ENCODE measurements around the gene ADAMTS17. TPM values are rescaled to one million over a fixed set of nuclear protein-coding genes. Genes with fewer than 3 reads are reported as not detected.

ADAMTS17 gene
- total RNA-seq, 1 experiment from 2014 or later = 1.5 TPM

DNA sequence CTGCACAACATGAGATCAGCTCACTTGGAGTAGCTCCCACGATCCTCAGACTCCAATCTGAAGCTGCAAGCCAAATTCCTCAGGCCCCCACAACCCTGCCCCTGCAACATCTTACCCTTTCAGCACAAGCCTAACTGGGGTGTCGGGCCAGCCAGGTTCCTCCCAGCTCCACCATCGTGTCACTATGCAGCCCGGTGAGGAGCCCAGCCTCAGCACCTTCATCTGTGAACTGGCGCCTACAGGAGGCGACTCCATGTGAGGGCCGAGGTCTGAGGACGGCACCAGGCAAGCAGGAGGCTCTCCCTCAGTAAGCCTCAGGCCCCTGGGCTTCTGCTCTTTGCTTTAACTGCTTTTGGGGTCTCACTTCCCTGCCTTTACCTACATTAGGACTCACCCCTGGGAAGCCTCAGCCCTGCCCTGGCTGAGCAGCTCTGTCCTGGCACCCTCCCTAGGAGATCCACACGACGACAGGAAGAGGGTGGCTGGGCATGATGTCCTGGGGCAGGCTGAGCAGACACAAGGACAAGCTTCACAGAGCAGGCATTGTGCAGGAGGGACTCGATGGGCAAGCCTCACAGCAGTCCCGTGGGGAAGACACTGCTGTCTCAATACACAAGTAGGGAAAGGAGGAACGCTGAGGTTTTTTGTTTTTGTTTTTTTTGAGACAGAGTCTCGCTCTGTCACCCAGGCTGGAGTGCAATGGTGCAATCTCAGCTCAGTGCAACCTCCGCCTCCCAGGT is 104.6 kb downstream of the ADAMTS17 start:
- no peak for DNase-seq
- H3K27me3 ChIP-seq (replicated peaks; ENCODE audit: control insufficient read depth, insufficient read depth, low read length) = no peaks in the 10 kb centered on the region
- intact Hi-C loops (cut with micrococcal nuclease; ENCODE audit: unreplicated experiment) = no loop called here
- H3K36me3 ChIP-seq (ENCODE audit: control insufficient read depth, insufficient read depth, low read length) = no peaks in the 10 kb centered on the region
- Mint-ChIP-seq H3K4me3 (ENCODE audit: unreplicated experiment) (no peak overlapping the region), H3K36me3 (ENCODE audit: insufficient read depth, unreplicated experiment) (no peaks in the 10 kb centered on the region), H3K27ac (ENCODE audit: unreplicated experiment) (no peak overlapping the region), H3K9me3 (ENCODE audit: unreplicated experiment) (no peaks in the 10 kb centered on the region), H3K27me3 (ENCODE audit: insufficient read depth, unreplicated experiment) (no peaks in the 10 kb centered on the region), H3K4me1 (ENCODE audit: low read depth, unreplicated experiment) (no peaks in the 10 kb centered on the region)
- H3K9me3 ChIP-seq = no peaks in the 10 kb centered on the region
- TF ChIP-seq, protein P1, sequence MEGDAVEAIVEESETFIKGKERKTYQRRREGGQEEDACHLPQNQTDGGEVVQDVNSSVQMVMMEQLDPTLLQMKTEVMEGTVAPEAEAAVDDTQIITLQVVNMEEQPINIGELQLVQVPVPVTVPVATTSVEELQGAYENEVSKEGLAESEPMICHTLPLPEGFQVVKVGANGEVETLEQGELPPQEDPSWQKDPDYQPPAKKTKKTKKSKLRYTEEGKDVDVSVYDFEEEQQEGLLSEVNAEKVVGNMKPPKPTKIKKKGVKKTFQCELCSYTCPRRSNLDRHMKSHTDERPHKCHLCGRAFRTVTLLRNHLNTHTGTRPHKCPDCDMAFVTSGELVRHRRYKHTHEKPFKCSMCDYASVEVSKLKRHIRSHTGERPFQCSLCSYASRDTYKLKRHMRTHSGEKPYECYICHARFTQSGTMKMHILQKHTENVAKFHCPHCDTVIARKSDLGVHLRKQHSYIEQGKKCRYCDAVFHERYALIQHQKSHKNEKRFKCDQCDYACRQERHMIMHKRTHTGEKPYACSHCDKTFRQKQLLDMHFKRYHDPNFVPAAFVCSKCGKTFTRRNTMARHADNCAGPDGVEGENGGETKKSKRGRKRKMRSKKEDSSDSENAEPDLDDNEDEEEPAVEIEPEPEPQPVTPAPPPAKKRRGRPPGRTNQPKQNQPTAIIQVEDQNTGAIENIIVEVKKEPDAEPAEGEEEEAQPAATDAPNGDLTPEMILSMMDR (IDR thresholded peaks at IDR 0.05; ENCODE audit: insufficient read depth in 1 of 2, low read depth in 1 of 2, low read length in 1 of 2, severe bottlenecking in 1 of 2, unreplicated experiment in 1 of 2) = no peak
- no peak overlapping the region for H3K4me3 ChIP-seq (ENCODE audit: low read depth, low read length)
- CTCF ChIA-PET = no interaction called here
- POLR2A ChIA-PET = no interaction called here
- no TSS peak for BruUV-seq (replicated peaks)
- H3K4me1 ChIP-seq = no peaks in the 10 kb centered on the region

DNA sequence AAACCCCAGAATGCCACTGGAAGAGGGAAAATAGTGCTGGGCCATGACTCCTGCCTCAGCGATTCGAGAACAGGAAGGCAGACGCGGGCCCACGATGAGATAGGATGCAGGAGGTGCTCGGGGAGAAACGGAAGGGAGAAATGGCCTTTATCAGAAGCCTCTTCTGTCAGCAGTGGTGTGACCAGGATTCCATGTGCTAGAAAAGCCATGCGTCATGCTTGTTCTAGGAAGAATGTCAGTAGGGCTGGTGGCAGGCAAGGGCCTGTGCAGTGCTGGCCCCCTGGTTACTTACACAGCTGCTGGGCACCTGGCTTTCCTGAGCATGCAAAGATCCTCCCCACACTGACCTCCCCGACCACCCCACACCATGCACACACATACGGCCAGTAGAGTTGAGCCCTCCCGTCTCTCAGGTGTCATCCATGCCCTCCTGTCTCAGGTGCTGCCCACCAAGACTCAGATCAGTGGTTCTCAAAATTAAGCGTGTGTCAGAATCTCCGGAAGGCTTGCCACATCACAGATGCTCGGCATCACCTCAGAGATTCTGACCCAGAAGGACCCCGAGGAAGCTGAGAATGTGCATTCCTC is 106.7 kb downstream of the ADAMTS17 start:
- Histone ChIP-seq H3K4me1 (no peaks in the 10 kb centered on the region), H3K4me3 (ENCODE audit: low read depth, low read length) (no peak overlapping the region), H3K9me3 (no peaks in the 10 kb centered on the region), H3K27me3 (replicated peaks; ENCODE audit: control insufficient read depth, insufficient read depth, low read length) (no peaks in the 10 kb centered on the region), H3K36me3 (ENCODE audit: control insufficient read depth, insufficient read depth, low read length) (no peaks in the 10 kb centered on the region)
- Mint-ChIP-seq H3K4me3 (ENCODE audit: unreplicated experiment) (no peak overlapping the region), H3K9me3 (ENCODE audit: unreplicated experiment) (no peaks in the 10 kb centered on the region), H3K27ac (ENCODE audit: unreplicated experiment) (no peak overlapping the region), H3K36me3 (ENCODE audit: insufficient read depth, unreplicated experiment) (no peaks in the 10 kb centered on the region), H3K27me3 (ENCODE audit: insufficient read depth, unreplicated experiment) (no peaks in the 10 kb centered on the region), H3K4me1 (ENCODE audit: low read depth, unreplicated experiment) (no peaks in the 10 kb centered on the region)
- DNase-seq = no peak
- TF ChIP-seq, protein P1 (IDR thresholded peaks at IDR 0.05; ENCODE audit: insufficient read depth in 1 of 2, low read depth in 1 of 2, low read length in 1 of 2, severe bottlenecking in 1 of 2, unreplicated experiment in 1 of 2) = no peak
- intact Hi-C loops (cut with micrococcal nuclease; ENCODE audit: unreplicated experiment) = no loop called here
- ChIA-PET CTCF (no interaction called here), POLR2A (no interaction called here)
- BruUV-seq (replicated peaks) = no TSS peak

DNA sequence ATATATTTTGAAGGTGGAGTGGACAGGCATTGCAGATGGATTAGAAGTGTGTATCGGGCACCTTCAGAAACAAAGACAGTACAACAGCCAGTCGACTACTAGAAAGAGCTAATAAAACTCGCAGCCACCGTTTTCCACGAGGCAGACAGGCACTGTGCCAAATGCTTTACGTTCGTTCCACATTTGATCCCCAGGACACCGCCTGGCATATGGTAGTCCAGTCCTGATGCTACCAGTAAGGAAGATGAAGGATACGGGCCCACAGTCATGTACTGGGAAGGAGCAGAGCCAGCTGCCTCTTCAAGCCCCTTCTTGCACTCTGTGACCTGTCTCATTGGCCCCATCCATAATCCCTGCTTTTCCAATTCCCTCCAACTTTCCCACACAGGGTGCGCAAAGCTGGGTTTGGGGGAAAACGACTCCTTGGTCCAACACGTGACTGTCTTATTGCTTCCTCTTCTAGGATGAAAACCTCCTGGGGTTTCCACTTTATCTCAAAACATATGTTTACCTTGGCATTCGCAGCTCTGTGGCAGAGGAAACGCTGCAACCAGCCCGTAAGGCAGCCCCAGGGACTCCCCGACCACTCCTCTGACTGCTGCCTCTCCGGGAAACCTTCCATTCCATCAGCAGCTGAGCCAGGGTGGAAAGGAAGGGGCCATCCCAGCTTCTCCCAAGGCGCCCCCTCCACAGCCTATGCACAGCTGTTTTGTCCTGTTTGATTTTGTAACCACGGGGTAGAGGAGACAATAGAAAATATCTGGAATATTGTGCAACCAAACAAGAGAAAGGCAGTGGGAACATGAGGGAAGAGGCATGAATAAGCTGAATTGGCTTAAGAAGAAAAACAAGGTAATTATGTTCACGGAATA is 107.4 kb downstream of the ADAMTS17 start:
- Mint-ChIP-seq H3K36me3 (ENCODE audit: insufficient read depth, unreplicated experiment) (no peaks in the 10 kb centered on the region), H3K4me1 (ENCODE audit: low read depth, unreplicated experiment) (no peaks in the 10 kb centered on the region), H3K9me3 (ENCODE audit: unreplicated experiment) (no peaks in the 10 kb centered on the region), H3K27me3 (ENCODE audit: insufficient read depth, unreplicated experiment) (no peaks in the 10 kb centered on the region), H3K27ac (ENCODE audit: unreplicated experiment) (no peak overlapping the region), H3K4me3 (ENCODE audit: unreplicated experiment) (no peak overlapping the region)
- Histone ChIP-seq H3K4me3 (ENCODE audit: low read depth, low read length) (no peak overlapping the region), H3K4me1 (no peaks in the 10 kb centered on the region), H3K9me3 (no peaks in the 10 kb centered on the region), H3K27me3 (replicated peaks; ENCODE audit: control insufficient read depth, insufficient read depth, low read length) (no peaks in the 10 kb centered on the region), H3K36me3 (ENCODE audit: control insufficient read depth, insufficient read depth, low read length) (no peaks in the 10 kb centered on the region)
- DNase-seq = no peak
- CTCF ChIA-PET = no interaction called here
- intact Hi-C loops (cut with micrococcal nuclease; ENCODE audit: unreplicated experiment) = no loop called here
- POLR2A ChIA-PET = no interaction called here
- TF ChIP-seq, protein P1 (IDR thresholded peaks at IDR 0.05; ENCODE audit: insufficient read depth in 1 of 2, low read depth in 1 of 2, low read length in 1 of 2, severe bottlenecking in 1 of 2, unreplicated experiment in 1 of 2) = no peak
- no TSS peak for BruUV-seq (replicated peaks)
